ENCODE results near the gene MOV10. TPM values are rescaled to one million over a fixed set of nuclear protein-coding genes. Genes with fewer than 3 reads are reported as not detected.

The MOV10 gene, protein sequence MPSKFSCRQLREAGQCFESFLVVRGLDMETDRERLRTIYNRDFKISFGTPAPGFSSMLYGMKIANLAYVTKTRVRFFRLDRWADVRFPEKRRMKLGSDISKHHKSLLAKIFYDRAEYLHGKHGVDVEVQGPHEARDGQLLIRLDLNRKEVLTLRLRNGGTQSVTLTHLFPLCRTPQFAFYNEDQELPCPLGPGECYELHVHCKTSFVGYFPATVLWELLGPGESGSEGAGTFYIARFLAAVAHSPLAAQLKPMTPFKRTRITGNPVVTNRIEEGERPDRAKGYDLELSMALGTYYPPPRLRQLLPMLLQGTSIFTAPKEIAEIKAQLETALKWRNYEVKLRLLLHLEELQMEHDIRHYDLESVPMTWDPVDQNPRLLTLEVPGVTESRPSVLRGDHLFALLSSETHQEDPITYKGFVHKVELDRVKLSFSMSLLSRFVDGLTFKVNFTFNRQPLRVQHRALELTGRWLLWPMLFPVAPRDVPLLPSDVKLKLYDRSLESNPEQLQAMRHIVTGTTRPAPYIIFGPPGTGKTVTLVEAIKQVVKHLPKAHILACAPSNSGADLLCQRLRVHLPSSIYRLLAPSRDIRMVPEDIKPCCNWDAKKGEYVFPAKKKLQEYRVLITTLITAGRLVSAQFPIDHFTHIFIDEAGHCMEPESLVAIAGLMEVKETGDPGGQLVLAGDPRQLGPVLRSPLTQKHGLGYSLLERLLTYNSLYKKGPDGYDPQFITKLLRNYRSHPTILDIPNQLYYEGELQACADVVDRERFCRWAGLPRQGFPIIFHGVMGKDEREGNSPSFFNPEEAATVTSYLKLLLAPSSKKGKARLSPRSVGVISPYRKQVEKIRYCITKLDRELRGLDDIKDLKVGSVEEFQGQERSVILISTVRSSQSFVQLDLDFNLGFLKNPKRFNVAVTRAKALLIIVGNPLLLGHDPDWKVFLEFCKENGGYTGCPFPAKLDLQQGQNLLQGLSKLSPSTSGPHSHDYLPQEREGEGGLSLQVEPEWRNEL
- total RNA-seq (94.2 TPM), polyA plus RNA-seq (10 to 100 TPM; 26.1 to 29.8 (median 28.3) TPM)

DNA sequence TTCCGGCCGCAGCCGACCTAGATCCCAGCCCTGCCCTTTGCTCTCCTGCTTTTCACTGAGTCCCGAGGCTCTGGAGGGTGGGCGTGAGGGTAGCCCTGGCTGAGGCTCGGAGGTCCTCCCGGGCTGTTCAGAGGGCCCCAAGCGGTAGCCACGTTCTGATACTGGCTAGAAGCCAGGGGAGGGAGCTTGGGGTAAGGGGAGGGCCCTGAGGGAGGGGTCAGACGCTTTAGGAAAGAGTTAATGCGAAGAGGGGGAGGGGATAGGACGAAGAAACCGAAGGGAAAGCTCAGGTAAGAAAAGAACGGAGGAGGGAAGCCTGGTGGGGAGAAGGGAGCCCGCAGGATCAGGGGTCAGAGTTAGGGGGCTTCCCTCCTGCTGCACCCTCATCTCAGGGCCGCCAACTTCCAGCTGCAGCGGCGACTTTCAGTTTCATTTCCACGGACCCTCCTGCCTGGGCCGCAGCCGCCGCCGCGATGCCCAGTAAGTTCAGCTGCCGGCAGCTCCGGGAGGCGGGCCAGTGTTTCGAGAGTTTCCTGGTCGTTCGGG is at the start of gene MOV10:
TSS of gene MOV10 (plus strand) at position 220 of the 546 bp plus-strand sequence. CDS start at position 474, 254 bp downstream.
- peaks cover 17% of the 10 kb centered on the region for H3K36me3 ChIP-seq (ENCODE audit: control insufficient read depth, insufficient read depth, low read length)
- H3K9me3 ChIP-seq (ENCODE audit: control insufficient read depth in 2 of 2, low read length in 2 of 2), result no peaks in the 10 kb centered on the region
- peaks cover 23% of the 10 kb centered on the region for H3K36me3 Mint-ChIP-seq
- peak within 1 kb of the TSS; percentile 73 for H3K27ac ChIP-seq (ENCODE audit: insufficient read depth, low read length, poor library complexity, severe bottlenecking)
- H3K4me1 Mint-ChIP-seq, result peaks cover 29 to 68% (median 51%) of the 10 kb centered on the region in 4 donors
- peak within 1 kb of the TSS; percentile 96 to 98 (median 97) for H3K27ac Mint-ChIP-seq
- DNase-seq (peak; percentile 51 to 80 (median 55)), ATAC-seq (ENCODE audit: low read depth in 2 of 2) (peak; percentile 53 to 61)
- H3K9me3 Mint-ChIP-seq, result peaks cover 0 to 2% (median 0%) of the 10 kb centered on the region in 7 donors
- H3K4me3 Mint-ChIP-seq, result peak within 1 kb of the TSS; percentile 87 to 98 (median 96)
- peaks cover 32% of the 10 kb centered on the region for H3K4me1 ChIP-seq (ENCODE audit: control insufficient read depth, insufficient read depth, low read length, poor library complexity, severe bottlenecking)
- H3K27me3 ChIP-seq (ENCODE audit: control insufficient read depth, insufficient read depth, low read length), result no peaks in the 10 kb centered on the region
- no peaks in the 10 kb centered on the region for H3K27me3 Mint-ChIP-seq
- H3K4me3 ChIP-seq (ENCODE audit: low read depth, low read length), result peak within 1 kb of the TSS; percentile 84

DNA sequence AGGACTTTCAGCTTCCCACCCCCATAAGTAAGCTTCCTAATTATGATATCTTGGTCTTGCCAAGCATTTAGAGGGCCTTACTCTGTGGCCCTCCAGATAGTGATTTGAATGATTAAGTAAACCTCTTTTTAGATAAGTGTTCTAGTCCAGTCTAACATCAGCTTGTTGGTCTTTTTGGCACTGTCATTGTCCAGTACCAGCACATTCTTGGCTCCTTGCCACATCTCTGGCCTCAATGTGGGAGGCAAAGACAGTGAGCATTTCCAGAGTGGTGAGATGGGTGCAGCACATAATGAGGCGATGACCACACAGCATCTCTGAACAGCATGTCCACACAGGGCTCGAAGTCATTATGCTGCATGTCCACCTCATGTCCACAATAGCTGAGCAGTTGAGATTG is 48.8 kb upstream of the MOV10 start:
- no peaks in the 10 kb centered on the region for H3K27me3 Mint-ChIP-seq
- Histone ChIP-seq H3K4me3 (ENCODE audit: low read depth, low read length) (peak overlapping the region; percentile 20), H3K4me1 (ENCODE audit: control insufficient read depth, insufficient read depth, low read length, poor library complexity, severe bottlenecking) (peaks cover 75% of the 10 kb centered on the region), H3K9me3 (ENCODE audit: control insufficient read depth in 2 of 2, low read length in 2 of 2) (no peaks in the 10 kb centered on the region), H3K27ac (ENCODE audit: insufficient read depth, low read length, poor library complexity, severe bottlenecking) (no peak overlapping the region), H3K36me3 (ENCODE audit: control insufficient read depth, insufficient read depth, low read length) (peaks cover 26% of the 10 kb centered on the region), H3K27me3 (ENCODE audit: control insufficient read depth, insufficient read depth, low read length) (no peaks in the 10 kb centered on the region)
- peak overlapping the region in 3 of 4 donors; percentile 27 to 79 (median 59) for H3K4me3 Mint-ChIP-seq
- H3K9me3 Mint-ChIP-seq, result peaks cover 0 to 1% (median 0%) of the 10 kb centered on the region in 7 donors
- no peak for ATAC-seq (ENCODE audit: low read depth in 2 of 2)
- peak overlapping the region; percentile 10 to 86 (median 68) for H3K27ac Mint-ChIP-seq
- peaks cover 52 to 86% (median 70%) of the 10 kb centered on the region in 4 donors for H3K4me1 Mint-ChIP-seq
- DNase-seq, result no peak
- H3K36me3 Mint-ChIP-seq, result peaks cover 24% of the 10 kb centered on the region

DNA sequence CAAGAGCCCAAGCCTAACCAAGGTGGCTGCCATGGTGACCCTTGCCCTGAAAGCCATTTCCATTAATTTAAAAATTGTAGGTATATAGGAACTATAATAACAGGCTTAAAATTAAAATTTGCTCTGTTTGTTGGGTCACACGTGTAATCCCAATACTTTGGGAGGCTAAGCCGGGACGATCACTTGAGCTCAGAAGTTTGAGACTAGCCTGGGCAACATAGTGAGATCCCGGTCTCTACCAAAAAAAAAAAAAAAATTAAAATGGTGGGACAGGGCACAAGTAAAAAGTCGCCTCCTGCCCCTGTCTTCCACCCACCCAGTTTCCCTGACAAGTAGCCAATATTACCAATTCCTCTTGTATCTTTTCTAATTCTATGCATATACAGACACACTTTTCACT is 48.3 kb upstream of the MOV10 start:
- ATAC-seq (ENCODE audit: low read depth in 2 of 2), result no peak
- DNase-seq, result no peak
- Histone ChIP-seq H3K4me1 (ENCODE audit: control insufficient read depth, insufficient read depth, low read length, poor library complexity, severe bottlenecking) (peaks cover 75% of the 10 kb centered on the region), H3K27me3 (ENCODE audit: control insufficient read depth, insufficient read depth, low read length) (no peaks in the 10 kb centered on the region), H3K4me3 (ENCODE audit: low read depth, low read length) (no peak overlapping the region), H3K9me3 (ENCODE audit: control insufficient read depth in 2 of 2, low read length in 2 of 2) (no peaks in the 10 kb centered on the region), H3K36me3 (ENCODE audit: control insufficient read depth, insufficient read depth, low read length) (peaks cover 26% of the 10 kb centered on the region), H3K27ac (ENCODE audit: insufficient read depth, low read length, poor library complexity, severe bottlenecking) (no peak overlapping the region)
- Mint-ChIP-seq H3K36me3 (peaks cover 27% of the 10 kb centered on the region), H3K4me1 (peaks cover 54 to 86% (median 71%) of the 10 kb centered on the region in 4 donors), H3K27ac (peak overlapping the region; percentile 10 to 86 (median 68)), H3K4me3 (peak overlapping the region; percentile 27 to 87 (median 69)), H3K9me3 (peaks cover 0 to 1% (median 0%) of the 10 kb centered on the region in 7 donors), H3K27me3 (no peaks in the 10 kb centered on the region)

DNA sequence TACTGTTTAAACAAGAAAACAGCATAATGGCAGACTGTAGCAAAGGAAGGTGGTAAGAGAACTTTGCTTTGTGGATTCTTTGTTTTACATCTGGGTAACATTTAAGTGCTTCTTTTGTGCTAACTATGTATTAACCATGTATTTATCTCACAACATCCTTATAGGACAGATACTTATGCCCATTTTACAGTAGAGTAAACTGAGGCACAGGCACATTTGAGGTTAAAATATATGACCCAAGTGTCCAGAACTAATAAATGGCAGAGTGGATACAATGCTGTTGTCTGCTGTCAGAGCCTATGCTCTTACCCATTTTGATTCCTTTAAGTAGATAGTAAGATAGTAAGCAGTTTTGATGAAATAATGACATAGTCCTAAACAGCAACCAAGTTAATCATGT is 47.6 kb upstream of the MOV10 start:
- Mint-ChIP-seq H3K4me3 (peak overlapping the region; percentile 0 to 87 (median 57)), H3K36me3 (peaks cover 27% of the 10 kb centered on the region), H3K9me3 (peaks cover 0 to 1% (median 0%) of the 10 kb centered on the region in 7 donors), H3K27ac (peak overlapping the region in 1 of 3 donors; percentile 7), H3K4me1 (peaks cover 60 to 88% (median 77%) of the 10 kb centered on the region in 4 donors), H3K27me3 (no peaks in the 10 kb centered on the region)
- no peak for ATAC-seq (ENCODE audit: low read depth in 2 of 2)
- Histone ChIP-seq H3K27me3 (ENCODE audit: control insufficient read depth, insufficient read depth, low read length) (no peaks in the 10 kb centered on the region), H3K27ac (ENCODE audit: insufficient read depth, low read length, poor library complexity, severe bottlenecking) (no peak overlapping the region), H3K36me3 (ENCODE audit: control insufficient read depth, insufficient read depth, low read length) (peaks cover 26% of the 10 kb centered on the region), H3K9me3 (ENCODE audit: control insufficient read depth in 2 of 2, low read length in 2 of 2) (no peaks in the 10 kb centered on the region), H3K4me3 (ENCODE audit: low read depth, low read length) (peak overlapping the region; percentile 29), H3K4me1 (ENCODE audit: control insufficient read depth, insufficient read depth, low read length, poor library complexity, severe bottlenecking) (peaks cover 75% of the 10 kb centered on the region)
- no peak for DNase-seq

DNA sequence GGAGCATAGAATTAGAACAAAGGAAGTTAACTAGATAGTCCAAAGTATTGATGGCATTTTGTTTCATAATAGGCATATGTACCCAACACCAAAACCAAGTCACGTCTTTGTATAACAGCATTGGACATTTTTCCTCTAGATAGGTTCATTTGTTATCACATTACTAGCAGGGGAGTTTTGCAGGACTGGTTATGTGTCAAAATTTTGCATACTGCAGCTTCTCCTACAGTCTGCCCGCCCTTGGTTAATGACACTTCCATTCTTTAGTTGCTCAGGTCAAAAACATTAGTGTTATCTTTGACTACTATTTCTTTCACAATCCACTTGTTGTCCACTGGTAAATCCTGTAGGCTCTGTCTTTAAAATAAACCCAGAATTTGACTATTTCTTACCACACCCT is 45.9 kb upstream of the MOV10 start:
- Histone ChIP-seq H3K9me3 (ENCODE audit: control insufficient read depth in 2 of 2, low read length in 2 of 2) (no peaks in the 10 kb centered on the region), H3K4me1 (ENCODE audit: control insufficient read depth, insufficient read depth, low read length, poor library complexity, severe bottlenecking) (peaks cover 68% of the 10 kb centered on the region), H3K27me3 (ENCODE audit: control insufficient read depth, insufficient read depth, low read length) (no peaks in the 10 kb centered on the region), H3K4me3 (ENCODE audit: low read depth, low read length) (peak overlapping the region; percentile 53), H3K36me3 (ENCODE audit: control insufficient read depth, insufficient read depth, low read length) (peaks cover 29% of the 10 kb centered on the region), H3K27ac (ENCODE audit: insufficient read depth, low read length, poor library complexity, severe bottlenecking) (no peak overlapping the region)
- Mint-ChIP-seq H3K27ac (peak overlapping the region; percentile 13 to 52 (median 18)), H3K4me3 (peak overlapping the region in 3 of 4 donors; percentile 15 to 71 (median 47)), H3K27me3 (no peaks in the 10 kb centered on the region), H3K9me3 (peaks cover 0 to 1% (median 0%) of the 10 kb centered on the region in 7 donors), H3K4me1 (peaks cover 66 to 88% (median 81%) of the 10 kb centered on the region in 4 donors), H3K36me3 (peaks cover 33% of the 10 kb centered on the region)
- ATAC-seq (ENCODE audit: low read depth in 2 of 2) (no peak), DNase-seq (no peak)

DNA sequence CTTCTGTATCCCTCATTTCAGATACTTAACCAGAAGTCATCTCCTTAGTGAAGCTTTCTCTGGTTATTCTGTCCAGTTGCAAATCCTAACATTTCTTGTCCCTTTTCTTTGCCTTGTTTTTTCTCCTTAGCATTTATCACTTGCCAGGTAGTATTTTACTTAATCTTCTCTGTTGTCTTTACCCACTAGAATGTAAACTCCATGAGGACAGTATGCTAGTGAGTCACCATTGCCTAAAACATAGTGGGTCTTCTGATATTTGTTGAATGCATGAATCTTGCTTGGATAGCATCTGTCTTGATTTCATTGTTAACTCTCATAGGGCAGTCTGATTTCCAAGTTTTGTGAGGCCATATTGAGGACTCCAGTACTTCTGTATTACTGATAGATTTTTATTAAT is 45.2 kb upstream of the MOV10 start:
- no peaks in the 10 kb centered on the region for H3K27me3 ChIP-seq (ENCODE audit: control insufficient read depth, insufficient read depth, low read length)
- Mint-ChIP-seq H3K4me3 (peak overlapping the region in 3 of 4 donors; percentile 1 to 71 (median 4)), H3K27me3 (no peaks in the 10 kb centered on the region), H3K27ac (peak overlapping the region in 2 of 3 donors; percentile 0 to 32), H3K9me3 (peaks cover 0 to 1% (median 0%) of the 10 kb centered on the region in 7 donors), H3K4me1 (peaks cover 73 to 95% (median 85%) of the 10 kb centered on the region in 4 donors), H3K36me3 (peaks cover 38% of the 10 kb centered on the region)
- peak overlapping the region; percentile 53 for H3K4me3 ChIP-seq (ENCODE audit: low read depth, low read length)
- ATAC-seq (ENCODE audit: low read depth in 2 of 2) (no peak), DNase-seq (no peak)
- peaks cover 29% of the 10 kb centered on the region for H3K36me3 ChIP-seq (ENCODE audit: control insufficient read depth, insufficient read depth, low read length)
- no peak overlapping the region for H3K27ac ChIP-seq (ENCODE audit: insufficient read depth, low read length, poor library complexity, severe bottlenecking)
- no peaks in the 10 kb centered on the region for H3K9me3 ChIP-seq (ENCODE audit: control insufficient read depth in 2 of 2, low read length in 2 of 2)
- peaks cover 68% of the 10 kb centered on the region for H3K4me1 ChIP-seq (ENCODE audit: control insufficient read depth, insufficient read depth, low read length, poor library complexity, severe bottlenecking)

DNA sequence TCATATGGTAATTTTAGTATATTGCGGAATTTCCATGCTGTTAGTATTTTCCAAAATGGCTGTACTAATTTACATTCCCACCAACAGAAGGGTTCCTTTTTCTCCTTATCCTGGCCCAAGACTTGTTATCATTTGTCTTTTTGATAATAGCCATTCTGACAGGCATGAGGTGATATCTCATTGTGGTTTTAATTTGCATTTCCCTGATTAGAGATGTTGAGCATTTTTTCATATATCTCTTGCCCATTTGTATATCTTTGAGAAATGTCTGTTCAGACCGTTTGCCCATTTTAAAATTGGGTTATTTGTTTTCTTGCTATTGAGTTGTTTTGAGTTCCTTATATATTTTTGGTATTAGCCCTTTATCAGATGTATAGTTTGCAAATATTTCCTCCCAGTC is 40.8 kb upstream of the MOV10 start:
- Histone ChIP-seq H3K4me1 (ENCODE audit: control insufficient read depth, insufficient read depth, low read length, poor library complexity, severe bottlenecking) (peaks cover 72% of the 10 kb centered on the region), H3K27ac (ENCODE audit: insufficient read depth, low read length, poor library complexity, severe bottlenecking) (no peak overlapping the region), H3K9me3 (ENCODE audit: control insufficient read depth in 2 of 2, low read length in 2 of 2) (no peaks in the 10 kb centered on the region), H3K27me3 (ENCODE audit: control insufficient read depth, insufficient read depth, low read length) (no peaks in the 10 kb centered on the region), H3K4me3 (ENCODE audit: low read depth, low read length) (peak overlapping the region; percentile 72), H3K36me3 (ENCODE audit: control insufficient read depth, insufficient read depth, low read length) (peaks cover 16% of the 10 kb centered on the region)
- Mint-ChIP-seq H3K27ac (peak overlapping the region in 1 of 3 donors; percentile 71), H3K27me3 (no peaks in the 10 kb centered on the region), H3K9me3 (no peaks in the 10 kb centered on the region), H3K4me3 (peak overlapping the region; percentile 22 to 56 (median 36)), H3K36me3 (peaks cover 21% of the 10 kb centered on the region), H3K4me1 (peaks cover 62 to 91% (median 81%) of the 10 kb centered on the region in 4 donors)
- ATAC-seq (ENCODE audit: low read depth in 2 of 2) (no peak), DNase-seq (no peak)

All from CD4-positive, CD25-positive, alpha-beta regulatory T cell (primary cell).